Panc1 (cell line): Measurements from ENCODE around the gene CES4A. TPM values are rescaled to one million over a fixed set of nuclear protein-coding genes. Genes with fewer than 3 reads are reported as not detected.
"Not testable (repeated sequence)": the region's sequence is repeated elsewhere in the genome, so short reads cannot be mapped to it uniquely, and the experiment has no call there.

Source experiments
- ATAC-seq: fragments of 200-7000 bp; cut with Tn5 transposase; 2 replicates; pipeline ENCODE4 v1.9.1; 2020; ENCODE audit warnings: mild to moderate bottlenecking, moderate library complexity
- BruUV-seq: library from RNA; stranded (reverse); fragments of 400-500 nt; replicated peaks from 2 replicates; lab custom pipeline; 2021; lab: Mats Ljungman, UMichigan
- CTCF ChIA-PET: fragments of 300-600 bp; sonication (Branson Sonifier 250); formaldehyde crosslinking; loops from one replicate; lab custom pipeline; 2022; ENCODE audit warnings: antibody characterized with exemption; lab: Charles Lee
- POLR2A ChIA-PET: fragments of 300-600 bp; sonication (Branson Sonifier 250); formaldehyde crosslinking; loops from one replicate; lab custom pipeline; 2022; ENCODE audit warnings: antibody characterized with exemption; lab: Charles Lee
- DNase-seq: peaks from one replicate; pipeline ENCODE4 v3.0.0-alpha.2; 2010; ENCODE audit warnings: low read depth, low spot score
- H3K27ac ChIP-seq: 2 replicates; pipeline ENCODE4 v1.5.1; 2011; ENCODE audit warnings: mild to moderate bottlenecking, low read length, inconsistent platforms
- H3K27me3 ChIP-seq: fragments of 200-500 bp; sonication (Bioruptor generic); 2 replicates; pipeline ENCODE4 v1.6.0; 2014; ENCODE audit warnings: low read length, inconsistent platforms; ENCODE audit not compliant: control insufficient read depth, insufficient read depth
- H3K36me3 ChIP-seq: fragments of 200-500 bp; sonication (Bioruptor generic); 2 replicates; pipeline ENCODE4 v1.5.1; 2014; ENCODE audit warnings: inconsistent platforms, mild to moderate bottlenecking, low read length, moderate library complexity; ENCODE audit not compliant: control insufficient read depth, insufficient read depth
- H3K4me1 ChIP-seq: 2 replicates; pipeline ENCODE4 v1.5.1; 2011; ENCODE audit warnings: inconsistent platforms, mild to moderate bottlenecking, low read length, moderate library complexity; ENCODE audit not compliant: control insufficient read depth, insufficient read depth
- H3K4me3 ChIP-seq, 2 experiments: 2 replicates each; pipeline ENCODE4 v1.5.1; 2011 to 2012; ENCODE audit warnings: low read depth in 2 of 2, low read length in 2 of 2, mild to moderate bottlenecking in 2 of 2, inconsistent platforms in 1 of 2, moderate library complexity in 1 of 2
- H3K9me3 ChIP-seq: fragments of 200-500 bp; sonication (Bioruptor generic); 2 replicates; pipeline ENCODE4 v1.5.1; 2014; ENCODE audit warnings: low read depth, mild to moderate bottlenecking, inconsistent platforms, low read length, moderate library complexity; ENCODE audit not compliant: control insufficient read depth, insufficient read depth
- SIN3A ChIP-seq: IDR thresholded peaks from 2 replicates; pipeline ENCODE4 v1.6.1; 2012; ENCODE audit warnings: low read depth, mild to moderate bottlenecking, low read length, moderate library complexity, borderline replicate concordance; ENCODE audit not compliant: insufficient read depth
- TCF7L2 ChIP-seq: IDR thresholded peaks from 2 replicates; pipeline ENCODE4 v1.6.1; 2011; ENCODE audit warnings: mild to moderate bottlenecking, low read depth, low read length, inconsistent platforms
- in situ Hi-C: cut with HindIII; loops from 2 replicates; pipeline ENCODE4 v1.10.0; 2016; ENCODE audit warnings: low sequenced_read_pairs, low pct_unique_long_range_greater_than_20kb
- intact Hi-C: fragments of 100-400 bp; cut with micrococcal nuclease; formaldehyde crosslinking; loops from one replicate; pipeline ENCODE4 v1.10.0; 2022; ENCODE audit not compliant: unreplicated experiment
- total RNA-seq: library from RNA; stranded (reverse); gene quantifications from one replicate; pipeline ENCODE4 v1.2.1, GENCODE V29; 2021; ENCODE audit not compliant: unreplicated experiment
- TF ChIP-seq, protein P1 (sequence below), 2 experiments: IDR thresholded peaks; 2 replicates each; pipeline ENCODE4 v1.6.1; 2011 to 2012; ENCODE audit warnings: low read depth in 2 of 2, control low read depth in 1 of 2, low read length in 1 of 2, mild to moderate bottlenecking in 1 of 2, moderate library complexity in 1 of 2; ENCODE audit not compliant: insufficient read depth in 1 of 2

CES4A gene
- total RNA-seq, 1 experiment from 2014 or later: 6.1 TPM

DNA sequence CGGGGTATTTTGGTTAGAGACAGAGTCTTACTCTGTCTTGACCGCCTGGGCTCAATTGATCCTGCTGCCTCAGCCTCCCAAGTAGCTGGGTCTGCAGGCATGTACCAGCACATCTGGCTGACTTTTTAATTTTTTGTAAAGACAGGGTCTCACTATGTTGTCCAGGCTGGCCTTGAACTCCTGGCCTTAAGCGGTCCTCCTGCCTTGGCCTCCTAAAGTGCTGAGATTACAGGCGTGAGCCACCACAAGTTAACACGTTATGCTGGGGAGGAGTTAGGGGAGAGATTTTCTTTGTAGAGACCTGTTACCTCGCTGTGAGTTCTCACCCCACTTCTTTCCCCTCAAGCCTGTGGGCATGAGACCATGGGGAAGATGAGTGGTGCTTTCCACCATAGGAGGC lies 1.8 kb upstream of the CES4A start:
- Histone ChIP-seq H3K36me3 (no peaks in the 10 kb centered on the region), H3K4me3 (no peak overlapping the region), H3K4me1 (no peaks in the 10 kb centered on the region), H3K27ac (no peak overlapping the region), H3K27me3 (no peaks in the 10 kb centered on the region), H3K9me3 (no peaks in the 10 kb centered on the region)
- in situ Hi-C loops: no loop called here
- no TSS peak for BruUV-seq
- ATAC-seq (no peak), DNase-seq (no peak)
- TF ChIP-seq, protein P1, sequence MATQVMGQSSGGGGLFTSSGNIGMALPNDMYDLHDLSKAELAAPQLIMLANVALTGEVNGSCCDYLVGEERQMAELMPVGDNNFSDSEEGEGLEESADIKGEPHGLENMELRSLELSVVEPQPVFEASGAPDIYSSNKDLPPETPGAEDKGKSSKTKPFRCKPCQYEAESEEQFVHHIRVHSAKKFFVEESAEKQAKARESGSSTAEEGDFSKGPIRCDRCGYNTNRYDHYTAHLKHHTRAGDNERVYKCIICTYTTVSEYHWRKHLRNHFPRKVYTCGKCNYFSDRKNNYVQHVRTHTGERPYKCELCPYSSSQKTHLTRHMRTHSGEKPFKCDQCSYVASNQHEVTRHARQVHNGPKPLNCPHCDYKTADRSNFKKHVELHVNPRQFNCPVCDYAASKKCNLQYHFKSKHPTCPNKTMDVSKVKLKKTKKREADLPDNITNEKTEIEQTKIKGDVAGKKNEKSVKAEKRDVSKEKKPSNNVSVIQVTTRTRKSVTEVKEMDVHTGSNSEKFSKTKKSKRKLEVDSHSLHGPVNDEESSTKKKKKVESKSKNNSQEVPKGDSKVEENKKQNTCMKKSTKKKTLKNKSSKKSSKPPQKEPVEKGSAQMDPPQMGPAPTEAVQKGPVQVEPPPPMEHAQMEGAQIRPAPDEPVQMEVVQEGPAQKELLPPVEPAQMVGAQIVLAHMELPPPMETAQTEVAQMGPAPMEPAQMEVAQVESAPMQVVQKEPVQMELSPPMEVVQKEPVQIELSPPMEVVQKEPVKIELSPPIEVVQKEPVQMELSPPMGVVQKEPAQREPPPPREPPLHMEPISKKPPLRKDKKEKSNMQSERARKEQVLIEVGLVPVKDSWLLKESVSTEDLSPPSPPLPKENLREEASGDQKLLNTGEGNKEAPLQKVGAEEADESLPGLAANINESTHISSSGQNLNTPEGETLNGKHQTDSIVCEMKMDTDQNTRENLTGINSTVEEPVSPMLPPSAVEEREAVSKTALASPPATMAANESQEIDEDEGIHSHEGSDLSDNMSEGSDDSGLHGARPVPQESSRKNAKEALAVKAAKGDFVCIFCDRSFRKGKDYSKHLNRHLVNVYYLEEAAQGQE (IDR thresholded peaks at IDR 0.05; ENCODE audit: insufficient read depth in 1 of 2, low read depth in 2 of 2, low read length in 1 of 2): no peak
- TF ChIP-seq SIN3A (no peak), TCF7L2 (no peak)
- intact Hi-C loops: no loop called here
- CTCF ChIA-PET: no interaction called here
- POLR2A ChIA-PET: no interaction called here

DNA sequence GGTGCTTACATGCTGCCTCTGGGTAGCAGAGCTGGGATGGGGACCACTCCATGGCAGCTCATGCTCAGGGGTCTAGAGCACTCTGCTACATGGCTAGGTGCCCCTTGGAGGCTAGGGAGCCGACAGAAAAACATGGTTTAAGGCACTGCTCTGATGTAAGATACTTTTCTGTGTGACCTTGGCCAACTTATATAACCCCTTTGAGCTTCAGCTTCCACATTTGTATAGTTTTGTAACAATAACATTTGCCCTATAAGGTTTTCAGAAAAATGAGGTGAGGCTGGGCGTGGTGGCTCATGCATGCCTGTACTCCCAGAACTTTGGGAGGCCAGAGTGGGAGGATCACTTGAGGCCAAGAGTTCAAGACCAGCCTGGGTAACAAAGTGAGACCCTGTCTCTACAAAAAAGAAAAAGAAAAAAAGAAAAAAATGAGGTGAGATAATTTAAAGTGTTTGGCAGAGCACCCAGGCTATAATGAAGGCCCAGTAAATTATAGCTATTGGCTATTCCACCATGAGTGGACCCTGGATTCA lies 3.2 kb downstream of the CES4A start:
- Histone ChIP-seq H3K27me3 (no peaks in the 10 kb centered on the region), H3K27ac (no peak overlapping the region), H3K9me3 (no peaks in the 10 kb centered on the region), H3K4me3 (no peak overlapping the region), H3K4me1 (no peaks in the 10 kb centered on the region), H3K36me3 (no peaks in the 10 kb centered on the region)
- ChIA-PET CTCF (interaction anchor here (0.6 to 0.8 kb wide), 2 partner anchors 14 to 24 kb away, joined by 3 to 4 read pairs; no protein-coding TSS in a partner anchor), POLR2A (no interaction called here)
- in situ Hi-C loops: no loop called here
- ATAC-seq (no peak), DNase-seq (no peak)
- intact Hi-C loops: no loop called here
- TF ChIP-seq, protein P1 (IDR thresholded peaks at IDR 0.05; ENCODE audit: insufficient read depth in 1 of 2, low read depth in 2 of 2, low read length in 1 of 2): no peak
- BruUV-seq: no TSS peak

DNA sequence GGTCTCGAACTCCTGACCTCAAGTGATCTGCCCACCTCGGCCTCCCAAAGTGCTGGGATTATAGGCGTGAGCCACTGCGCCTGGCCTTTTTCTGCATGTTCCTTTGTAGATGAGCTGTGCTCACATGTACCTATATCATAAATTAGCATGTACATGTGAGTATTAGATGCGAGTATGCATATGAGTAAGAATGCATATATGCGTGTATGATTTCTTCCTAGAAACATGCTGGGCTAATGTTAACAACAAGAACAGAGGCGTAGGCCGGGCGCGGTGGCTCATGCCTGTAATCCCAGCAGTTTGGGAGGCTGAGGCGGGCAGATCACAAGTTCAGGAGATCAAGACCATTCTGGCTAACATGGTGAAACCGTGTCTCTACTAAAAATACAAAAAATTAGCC lies 5.2 kb downstream of the CES4A start:
- H3K36me3 ChIP-seq, intact Hi-C loops, H3K4me1 ChIP-seq, H3K4me3 ChIP-seq, H3K27me3 ChIP-seq, H3K27ac ChIP-seq, CTCF ChIA-PET, POLR2A ChIA-PET, in situ Hi-C loops, DNase-seq, H3K9me3 ChIP-seq, BruUV-seq, ATAC-seq: not testable (repeated sequence)
